SU-DHL-6 (cell line): Measurements from ENCODE around the gene HCST.

ENCODE experiments used
- CTCF ChIP-seq: fragments of 200-600 bp; sonication (generic); IDR thresholded peaks from one replicate; pipeline ENCODE4 v1.5.1; 2017; ENCODE audit warnings: antibody characterized with exemption, mild to moderate bottlenecking, low read length, moderate library complexity; ENCODE audit not compliant: insufficient read depth, poor library complexity, severe bottlenecking
- EZH2phosphoT487 ChIP-seq: fragments of 200-600 bp; sonication (generic), shearing (Covaris generic); conservative IDR thresholded peaks from 2 replicates; pipeline ENCODE4 v1.6.1; 2018; ENCODE audit warnings: mild to moderate bottlenecking, antibody characterized with exemption, low read length, moderate library complexity, mixed read lengths

- no peak for TF ChIP-seq CTCF
- TF ChIP-seq EZH2phosphoT487: no peak
Observed at GRCh38 chr19:35858311-35858710, 44.0 kb upstream of the HCST start.
